Measurements from ENCODE around the gene XXYLT1. TPM values are rescaled to one million over a fixed set of nuclear protein-coding genes. Genes with fewer than 3 reads are reported as not detected.
A peak's percentile ranks its signal among the peaks of the same experiment; 100 is the strongest.

XXYLT1 gene
- total RNA-seq, 1 experiment from 2014 or later: 25.5 TPM

GRCh38 chr3:195068084-195069080 is 202.6 kb downstream of the XXYLT1 start:
- TSS peak; percentile 49 for BruUV-seq (replicated peaks)

GRCh38 chr3:195066441-195066841 is 204.5 kb downstream of the XXYLT1 start:
- Histone ChIP-seq H2AFZ (ENCODE audit: low read length) (no peak overlapping the region), H3K79me2 (ENCODE audit: low read length) (no peaks in the 10 kb centered on the region), H3K4me2 (ENCODE audit: low read length) (no peak overlapping the region), H3K4me1 (ENCODE audit: insufficient read depth, low read length) (peaks cover 17% of the 10 kb centered on the region), H3F3A (ENCODE audit: low read length, unreplicated experiment) (no peaks in the 10 kb centered on the region), H3K4me3 (ENCODE audit: low read length) (no peak overlapping the region), H3K27ac (ENCODE audit: low read length) (no peak overlapping the region), H3K36me3 (ENCODE audit: low read depth, low read length) (0 out of 2 replicates have a peak, but pooled peaks cover 5% of the 10 kb centered on the region), H3K27me3 (ENCODE audit: low read length) (no peaks in the 10 kb centered on the region), H3K9me2 (replicated peaks; ENCODE audit: low read length) (no peaks in the 10 kb centered on the region), H3K9me3 (ENCODE audit: low read length) (no peaks in the 10 kb centered on the region), H4K20me1 (ENCODE audit: low read length) (no peaks in the 10 kb centered on the region), H3K9ac (ENCODE audit: low read length) (no peak overlapping the region)
- intact Hi-C loops (cut with micrococcal nuclease): no loop called here
- no peak for ATAC-seq
- POLR2A ChIA-PET (ENCODE audit: unreplicated experiment): no interaction called here
- TF ChIP-seq, protein P1, sequence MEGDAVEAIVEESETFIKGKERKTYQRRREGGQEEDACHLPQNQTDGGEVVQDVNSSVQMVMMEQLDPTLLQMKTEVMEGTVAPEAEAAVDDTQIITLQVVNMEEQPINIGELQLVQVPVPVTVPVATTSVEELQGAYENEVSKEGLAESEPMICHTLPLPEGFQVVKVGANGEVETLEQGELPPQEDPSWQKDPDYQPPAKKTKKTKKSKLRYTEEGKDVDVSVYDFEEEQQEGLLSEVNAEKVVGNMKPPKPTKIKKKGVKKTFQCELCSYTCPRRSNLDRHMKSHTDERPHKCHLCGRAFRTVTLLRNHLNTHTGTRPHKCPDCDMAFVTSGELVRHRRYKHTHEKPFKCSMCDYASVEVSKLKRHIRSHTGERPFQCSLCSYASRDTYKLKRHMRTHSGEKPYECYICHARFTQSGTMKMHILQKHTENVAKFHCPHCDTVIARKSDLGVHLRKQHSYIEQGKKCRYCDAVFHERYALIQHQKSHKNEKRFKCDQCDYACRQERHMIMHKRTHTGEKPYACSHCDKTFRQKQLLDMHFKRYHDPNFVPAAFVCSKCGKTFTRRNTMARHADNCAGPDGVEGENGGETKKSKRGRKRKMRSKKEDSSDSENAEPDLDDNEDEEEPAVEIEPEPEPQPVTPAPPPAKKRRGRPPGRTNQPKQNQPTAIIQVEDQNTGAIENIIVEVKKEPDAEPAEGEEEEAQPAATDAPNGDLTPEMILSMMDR (conservative IDR thresholded peaks at IDR 0.05; ENCODE audit: low read depth, low read length): no peak
- TF ChIP-seq EZH2 (IDR thresholded peaks at IDR 0.05; ENCODE audit: low read length, unreplicated experiment) (no peak), EZH2phosphoT487 (IDR thresholded peaks at IDR 0.05; ENCODE audit: borderline replicate concordance, low read length) (no peak)
- BruUV-seq (replicated peaks): no TSS peak
- CTCF ChIA-PET: no interaction called here
- DNase-seq: no peak

More at GRCh38 chr3:195068084-195069080, 202.6 kb downstream of the XXYLT1 start:
- TF ChIP-seq EZH2phosphoT487 (IDR thresholded peaks at IDR 0.05; ENCODE audit: borderline replicate concordance, low read length) (no peak), EZH2 (IDR thresholded peaks at IDR 0.05; ENCODE audit: low read length, unreplicated experiment) (no peak)
- TF ChIP-seq, protein P1 (conservative IDR thresholded peaks at IDR 0.05; ENCODE audit: low read depth, low read length): no peak
- Histone ChIP-seq H3K79me2 (ENCODE audit: low read length) (no peaks in the 10 kb centered on the region), H2AFZ (ENCODE audit: low read length) (no peak overlapping the region), H3F3A (ENCODE audit: low read length, unreplicated experiment) (no peaks in the 10 kb centered on the region), H3K36me3 (ENCODE audit: low read depth, low read length) (0 out of 2 replicates have a peak, but pooled peaks cover 5% of the 10 kb centered on the region), H3K9ac (ENCODE audit: low read length) (no peak overlapping the region), H3K4me2 (ENCODE audit: low read length) (no peak overlapping the region), H3K9me2 (replicated peaks; ENCODE audit: low read length) (no peaks in the 10 kb centered on the region), H3K4me3 (ENCODE audit: low read length) (no peak overlapping the region), H3K27me3 (ENCODE audit: low read length) (no peaks in the 10 kb centered on the region), H3K9me3 (ENCODE audit: low read length) (no peaks in the 10 kb centered on the region), H4K20me1 (ENCODE audit: low read length) (no peaks in the 10 kb centered on the region), H3K4me1 (ENCODE audit: insufficient read depth, low read length) (peaks cover 16% of the 10 kb centered on the region), H3K27ac (ENCODE audit: low read length) (peak overlapping the region; percentile 54)
- DNase-seq (peak; percentile 56), ATAC-seq (peak; percentile 68)
- intact Hi-C loops (cut with micrococcal nuclease): no loop called here
- ChIA-PET POLR2A (ENCODE audit: unreplicated experiment) (no interaction called here), CTCF (no interaction called here)

- Histone ChIP-seq H2AFZ (ENCODE audit: low read length) (no peak overlapping the region), H3K27ac (ENCODE audit: low read length) (no peak overlapping the region), H3F3A (ENCODE audit: low read length, unreplicated experiment) (no peaks in the 10 kb centered on the region), H3K27me3 (ENCODE audit: low read length) (no peaks in the 10 kb centered on the region), H3K4me2 (ENCODE audit: low read length) (no peak overlapping the region), H3K79me2 (ENCODE audit: low read length) (no peaks in the 10 kb centered on the region), H3K9me2 (replicated peaks; ENCODE audit: low read length) (no peaks in the 10 kb centered on the region), H3K4me1 (ENCODE audit: insufficient read depth, low read length) (peaks cover 17% of the 10 kb centered on the region), H4K20me1 (ENCODE audit: low read length) (no peaks in the 10 kb centered on the region), H3K36me3 (ENCODE audit: low read depth, low read length) (0 out of 2 replicates have a peak, but pooled peaks cover 5% of the 10 kb centered on the region), H3K4me3 (ENCODE audit: low read length) (no peak overlapping the region), H3K9me3 (ENCODE audit: low read length) (no peaks in the 10 kb centered on the region), H3K9ac (ENCODE audit: low read length) (no peak overlapping the region)
- CTCF ChIA-PET: no interaction called here
- no TSS peak for BruUV-seq (replicated peaks)
- POLR2A ChIA-PET (ENCODE audit: unreplicated experiment): no interaction called here
- DNase-seq (no peak), ATAC-seq (no peak)
- TF ChIP-seq, protein P1 (conservative IDR thresholded peaks at IDR 0.05; ENCODE audit: low read depth, low read length): no peak
- TF ChIP-seq EZH2 (IDR thresholded peaks at IDR 0.05; ENCODE audit: low read length, unreplicated experiment) (no peak), EZH2phosphoT487 (IDR thresholded peaks at IDR 0.05; ENCODE audit: borderline replicate concordance, low read length) (no peak)
- intact Hi-C loops (cut with micrococcal nuclease): no loop called here
Observed at GRCh38 chr3:195065864-195066185, 205.1 kb downstream of the XXYLT1 start.
